ENCODE measurements around the gene ASTN1. TPM values are rescaled to one million over a fixed set of nuclear protein-coding genes. Genes with fewer than 3 reads are reported as not detected.

Gene ASTN1
- total and polyA plus RNA-seq, 9 of the 15 experiments (the other 6 are each of a cell fraction or from before 2014, with no cell fraction given) = 0.05 to 0.22 (median 0.18) TPM

DNA sequence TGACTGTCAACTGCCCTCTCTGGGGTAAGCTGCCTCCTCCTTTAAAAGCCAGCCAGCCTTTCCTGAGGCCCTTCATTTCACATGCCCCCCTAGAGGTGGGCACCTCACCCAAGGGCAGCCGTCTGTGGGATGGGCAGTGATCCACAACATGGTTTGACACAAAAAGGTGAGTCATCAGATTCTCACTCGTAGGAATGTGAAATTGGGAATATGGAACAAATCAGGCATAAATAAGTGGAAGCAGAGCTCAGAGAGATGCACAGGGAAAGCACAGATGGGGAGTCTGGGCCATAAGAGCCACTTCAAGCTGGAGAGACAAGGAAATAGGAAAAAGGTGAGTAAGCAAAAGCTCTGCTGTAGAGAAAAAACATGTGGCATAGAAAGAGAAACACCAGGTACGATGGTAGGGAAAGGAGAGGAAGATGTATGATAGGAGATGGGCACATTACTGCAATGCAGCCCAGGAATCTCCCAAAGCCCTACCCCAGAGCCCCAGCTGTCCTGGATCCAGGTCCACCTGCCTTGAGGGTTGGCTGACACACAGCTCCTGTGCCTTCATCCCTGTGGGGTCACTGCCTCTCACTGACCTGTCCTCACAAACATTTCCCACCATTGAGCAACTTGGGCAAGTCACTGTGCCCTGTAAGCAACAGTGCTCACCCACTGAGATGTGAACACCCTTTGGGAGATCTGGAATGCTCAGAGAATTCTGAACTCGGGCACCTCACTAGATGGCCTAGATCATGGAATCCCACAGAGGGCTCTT is 86.6 kb downstream of the ASTN1 start:
- no peaks in the 10 kb centered on the region for H3K9me1 ChIP-seq (ENCODE audit: control insufficient read depth, insufficient read depth, low read length)
- intact Hi-C loops (cut with micrococcal nuclease) = no loop called here
- POLR2A ChIA-PET = interaction anchor here (0.6 kb wide), 1 partner anchor 53 kb away, joined by 4 read pairs; no protein-coding TSS in a partner anchor
- in situ Hi-C loops (cut with MboI) = no loop called here
- no peaks in the 10 kb centered on the region for H3K36me3 ChIP-seq (ENCODE audit: control insufficient read depth, insufficient read depth, low read length)
- no peak for DNase-seq (ENCODE audit: extremely low read depth in 1 of 4, low spot score in 3 of 4)
- no peak for ATAC-seq
- H3K4me1 ChIP-seq (replicated peaks in 1 of 2; ENCODE audit: control insufficient read depth in 2 of 2, insufficient read depth in 2 of 2, low read length in 2 of 2) = no peaks in the 10 kb centered on the region
- H2AFZ ChIP-seq (ENCODE audit: low read depth, low read length) = no peak overlapping the region
- WGBS (ENCODE audit: insufficient coverage, low coverage, missing lambda C conversion rate) = 0% methylated on average over 4 of the region's 4 CpGs
- FAIRE-seq = no peak
- BruUV-seq (replicated peaks) = no TSS peak
- TF ChIP-seq HOXB6 (CRISPR knock-in tag; IDR thresholded peaks at IDR 0.05; ENCODE audit: borderline replicate concordance) = no peak
- TF ChIP-seq SRSF9 (IDR thresholded peaks at IDR 0.05; ENCODE audit: borderline replicate concordance, low read depth, low read length) = no peak
- no peak for TF ChIP-seq NFRKB (IDR thresholded peaks at IDR 0.05; ENCODE audit: low read depth)
- peak; percentile 21; the same call in 1 of the 2 replicates for TF ChIP-seq ZNF316 (IDR thresholded peaks at IDR 0.05)
- TF ChIP-seq, protein P1, sequence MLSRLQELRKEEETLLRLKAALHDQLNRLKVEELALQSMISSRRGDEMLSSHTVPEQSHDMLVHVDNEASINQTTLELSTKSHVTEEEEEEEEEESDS (CRISPR knock-in tag; IDR thresholded peaks at IDR 0.05) = no peak
- TF ChIP-seq ZNF165 (CRISPR knock-in tag; IDR thresholded peaks at IDR 0.05; ENCODE audit: borderline replicate concordance) = no peak
- TF ChIP-seq, protein P2, sequence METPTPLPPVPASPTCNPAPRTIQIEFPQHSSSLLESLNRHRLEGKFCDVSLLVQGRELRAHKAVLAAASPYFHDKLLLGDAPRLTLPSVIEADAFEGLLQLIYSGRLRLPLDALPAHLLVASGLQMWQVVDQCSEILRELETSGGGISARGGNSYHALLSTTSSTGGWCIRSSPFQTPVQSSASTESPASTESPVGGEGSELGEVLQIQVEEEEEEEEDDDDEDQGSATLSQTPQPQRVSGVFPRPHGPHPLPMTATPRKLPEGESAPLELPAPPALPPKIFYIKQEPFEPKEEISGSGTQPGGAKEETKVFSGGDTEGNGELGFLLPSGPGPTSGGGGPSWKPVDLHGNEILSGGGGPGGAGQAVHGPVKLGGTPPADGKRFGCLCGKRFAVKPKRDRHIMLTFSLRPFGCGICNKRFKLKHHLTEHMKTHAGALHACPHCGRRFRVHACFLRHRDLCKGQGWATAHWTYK (CRISPR knock-in tag; IDR thresholded peaks at IDR 0.05) = no peak
- TF ChIP-seq, protein P3, sequence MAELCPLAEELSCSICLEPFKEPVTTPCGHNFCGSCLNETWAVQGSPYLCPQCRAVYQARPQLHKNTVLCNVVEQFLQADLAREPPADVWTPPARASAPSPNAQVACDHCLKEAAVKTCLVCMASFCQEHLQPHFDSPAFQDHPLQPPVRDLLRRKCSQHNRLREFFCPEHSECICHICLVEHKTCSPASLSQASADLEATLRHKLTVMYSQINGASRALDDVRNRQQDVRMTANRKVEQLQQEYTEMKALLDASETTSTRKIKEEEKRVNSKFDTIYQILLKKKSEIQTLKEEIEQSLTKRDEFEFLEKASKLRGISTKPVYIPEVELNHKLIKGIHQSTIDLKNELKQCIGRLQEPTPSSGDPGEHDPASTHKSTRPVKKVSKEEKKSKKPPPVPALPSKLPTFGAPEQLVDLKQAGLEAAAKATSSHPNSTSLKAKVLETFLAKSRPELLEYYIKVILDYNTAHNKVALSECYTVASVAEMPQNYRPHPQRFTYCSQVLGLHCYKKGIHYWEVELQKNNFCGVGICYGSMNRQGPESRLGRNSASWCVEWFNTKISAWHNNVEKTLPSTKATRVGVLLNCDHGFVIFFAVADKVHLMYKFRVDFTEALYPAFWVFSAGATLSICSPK (IDR thresholded peaks at IDR 0.05; ENCODE audit: borderline replicate concordance) = no peak
- TF ChIP-seq C11orf30 (IDR thresholded peaks at IDR 0.05; ENCODE audit: low read depth) = 0 out of 2 replicates have a peak, but pooled peaks have one; percentile 20
- TF ChIP-seq ZNF140 (CRISPR knock-in tag; IDR thresholded peaks at IDR 0.05) = no peak
- TF ChIP-seq ZNF551 (CRISPR knock-in tag; IDR thresholded peaks at IDR 0.05) = no peak
- no peak overlapping the region for H3K9ac ChIP-seq (ENCODE audit: insufficient read depth in 1 of 2, low read depth in 2 of 2, low read length in 2 of 2)
- no peaks in the 10 kb centered on the region for H3K79me2 ChIP-seq (ENCODE audit: control insufficient read depth, insufficient read depth, low read length)
- H3K9me3 ChIP-seq (replicated peaks; ENCODE audit: control insufficient read depth, insufficient read depth, low read depth, low read length) = no peaks in the 10 kb centered on the region
- CTCF ChIA-PET (ENCODE audit: low intra/inter-chr PET ratio) = no interaction called here
- no peak overlapping the region for H3K4me2 ChIP-seq (ENCODE audit: insufficient read depth, low read length)
- H3K27ac ChIP-seq (ENCODE audit: extremely low read depth, low read depth, low read length) = no peak overlapping the region
- H3K27me3 ChIP-seq (ENCODE audit: control insufficient read depth in 2 of 2, insufficient read depth in 2 of 2, low read length in 2 of 2) = no peaks in the 10 kb centered on the region
- H3K4me3 ChIP-seq = no peak overlapping the region
- no peaks in the 10 kb centered on the region for H4K20me1 ChIP-seq (replicated peaks; ENCODE audit: control insufficient read depth, insufficient read depth, low read length)

All from K562 (cell line).